Aorta (tissue), 5 donors: ENCODE results near the gene KIAA1217. TPM values are rescaled to one million over a fixed set of nuclear protein-coding genes. Genes with fewer than 3 reads are reported as not detected.

Source experiments
- ATAC-seq: fragments of 200-7000 bp; cut with Tn5 transposase; one replicate; pipeline ENCODE4 v1.9.1; 2022; ENCODE audit warnings: moderate library complexity; ENCODE audit not compliant: low FRiP score
- DNase-seq, 2 donors: peaks; one replicate each; pipeline ENCODE4 v3.0.0-alpha.2; 2020
- H3K27ac ChIP-seq, 2 donors: one replicate each; pipeline ENCODE4 v1.5.1; 2013; ENCODE audit warnings: low read length in 2 of 2, mild to moderate bottlenecking in 2 of 2, moderate library complexity in 2 of 2, control low read depth in 1 of 2, inconsistent platforms in 1 of 2, low read depth in 1 of 2
- H3K27me3 ChIP-seq, 2 donors: one replicate each; pipeline ENCODE4 v1.6.1; 2013; ENCODE audit warnings: control low read depth in 1 of 2, low read length in 1 of 2, mild to moderate bottlenecking in 1 of 2, moderate library complexity in 1 of 2; ENCODE audit not compliant: insufficient read depth in 2 of 2, control insufficient read depth in 1 of 2
- H3K36me3 ChIP-seq, 2 donors: one replicate each; pipeline ENCODE4 v1.6.1; 2013; ENCODE audit warnings: control low read depth in 1 of 2, low read length in 1 of 2, mild to moderate bottlenecking in 1 of 2; ENCODE audit not compliant: insufficient read depth in 2 of 2, control insufficient read depth in 1 of 2
- H3K4me1 ChIP-seq, 2 donors: one replicate each; pipeline ENCODE4 v1.6.1; 2013; ENCODE audit warnings: low read length in 2 of 2, control low read depth in 1 of 2, mild to moderate bottlenecking in 1 of 2, moderate library complexity in 1 of 2; ENCODE audit not compliant: insufficient read depth in 2 of 2, control insufficient read depth in 1 of 2
- H3K4me3 ChIP-seq, 2 donors: one replicate each; pipeline ENCODE4 v1.5.1; 2013; ENCODE audit warnings: low read length in 2 of 2, control low read depth in 1 of 2, mild to moderate bottlenecking in 1 of 2
- H3K9me3 ChIP-seq: one replicate; pipeline ENCODE4 v1.6.1; 2013; ENCODE audit warnings: mild to moderate bottlenecking, low read length; ENCODE audit not compliant: control insufficient read depth
- WGBS, 2 donors: extraction: QIAGEN DNeasy Blood & Tissue Kit; methylation state at CpG; one replicate each; pipeline ENCODE4 v1.1.7; 2013; 5-methylcytosine and 5-hydroxymethylcytosine counted together
- intact Hi-C, 2 donors: fragments of 100-400 bp; cut with DNase I; formaldehyde crosslinking; loops; one replicate each; pipeline versions ENCODE4 v1.14.2 to v1.15.0; 2022
- polyA plus RNA-seq, 2 donors: library from polyadenylated mRNA; stranded (reverse); fragments of 200-250 nt; gene quantifications; one replicate each; pipeline ENCODE4 v1.2.3, GENCODE V29; 2013
- total RNA-seq, 2 donors: library from RNA; stranded (reverse); fragmentation: NEBNext Ultra II Directional; extraction: Animal tissue kit (Norgen Biotek cat#: 25700); gene quantifications; one replicate each; pipeline ENCODE4 v1.2.1, GENCODE V29; 2021
- donor health status: healthy with polysubstance abuse.
- donor health status: Bipolar disorder and iron deficiency.
- donor health status: DM: no; HTN: no; CAD: no.
- donor health status: DM: no; HTN: no; CAD: no.
- donor health status: DM: yes; HTN: yes; CAD: no.

KIAA1217 gene
- total and polyA plus RNA-seq, 4 donors, result 2.5 to 18.3 (median 11.1) TPM

- no peaks in the 10 kb centered on the region for H3K36me3 ChIP-seq
- no peak overlapping the region for H3K4me3 ChIP-seq
- H3K9me3 ChIP-seq, result no peaks in the 10 kb centered on the region
- intact Hi-C loops, result loop anchor here in 1 of 2 donors (10.0 kb wide), 1 partner anchor 86 kb away; no protein-coding TSS in a partner anchor
- ATAC-seq (no peak), DNase-seq (no peak)
- no peaks in the 10 kb centered on the region for H3K27me3 ChIP-seq
- WGBS, 2 donors, result 82 to 95% methylated on average over 3 of the region's 3 CpGs
- H3K27ac ChIP-seq, result no peak overlapping the region
- no peaks in the 10 kb centered on the region for H3K4me1 ChIP-seq
These were observed 210.1 kb downstream of the KIAA1217 start for GRCh38 chr10:24419066-24419465.

GRCh38 chr10:24425151-24425550, 216.2 kb downstream of the KIAA1217 start:
- H3K27me3 ChIP-seq, result no peaks in the 10 kb centered on the region
- ATAC-seq (no peak), DNase-seq (no peak)
- H3K4me3 ChIP-seq, result no peak overlapping the region
- H3K27ac ChIP-seq, result no peak overlapping the region
- no peaks in the 10 kb centered on the region for H3K4me1 ChIP-seq
- H3K9me3 ChIP-seq, result no peaks in the 10 kb centered on the region
- 93 to 94% methylated on average over 1 of the region's 1 CpG for WGBS, 2 donors
- no peaks in the 10 kb centered on the region for H3K36me3 ChIP-seq
- intact Hi-C loops, result loop anchor here in 1 of 2 donors (5.0 kb wide), 1 partner anchor 42 kb away; no protein-coding TSS in a partner anchor

GRCh38 chr10:24427678-24428409, 218.9 kb downstream of the KIAA1217 start:
- H3K4me1 ChIP-seq, result no peaks in the 10 kb centered on the region
- peak overlapping the region in 1 of 2 donors; percentile 61 for H3K27ac ChIP-seq
- no peaks in the 10 kb centered on the region for H3K9me3 ChIP-seq
- peak in 1 of 2 donors; percentile 59 for DNase-seq
- WGBS, 2 donors, result 28 to 31% methylated on average over 14 of the region's 14 CpGs
- H3K4me3 ChIP-seq, result no peak overlapping the region
- peak; percentile 26 for ATAC-seq
- intact Hi-C loops, result loop anchor here in 1 of 2 donors (5.0 kb wide), 1 partner anchor 39 kb away; no protein-coding TSS in a partner anchor
- H3K36me3 ChIP-seq, result no peaks in the 10 kb centered on the region
- no peaks in the 10 kb centered on the region for H3K27me3 ChIP-seq

- ATAC-seq (no peak), DNase-seq (no peak)
- H3K9me3 ChIP-seq, result no peaks in the 10 kb centered on the region
- no peaks in the 10 kb centered on the region for H3K27me3 ChIP-seq
- H3K4me3 ChIP-seq, result no peak overlapping the region
- peak overlapping the region in 1 of 2 donors; percentile 61 for H3K27ac ChIP-seq
- H3K4me1 ChIP-seq, result no peaks in the 10 kb centered on the region
- H3K36me3 ChIP-seq, result no peaks in the 10 kb centered on the region
- intact Hi-C loops, result loop anchor here in 1 of 2 donors (5.0 kb wide), 1 partner anchor 39 kb away; no protein-coding TSS in a partner anchor
- WGBS, 2 donors, result 19 to 30% methylated on average over 2 of the region's 2 CpGs
These were observed 219.5 kb downstream of the KIAA1217 start for GRCh38 chr10:24428410-24428782.

GRCh38 chr10:24430591-24430990, 221.7 kb downstream of the KIAA1217 start:
- intact Hi-C loops, result no loop called here
- no peak overlapping the region for H3K4me3 ChIP-seq
- no peak overlapping the region for H3K27ac ChIP-seq
- DNase-seq, result no peak
- WGBS, 2 donors, result 97% methylated on average over 5 of the region's 5 CpGs
- H3K4me1 ChIP-seq, result no peaks in the 10 kb centered on the region
- no peak for ATAC-seq
- H3K36me3 ChIP-seq, result no peaks in the 10 kb centered on the region
- no peaks in the 10 kb centered on the region for H3K27me3 ChIP-seq
- no peaks in the 10 kb centered on the region for H3K9me3 ChIP-seq

GRCh38 chr10:24432478-24433416, 223.8 kb downstream of the KIAA1217 start:
- intact Hi-C loops, result no loop called here
- no peaks in the 10 kb centered on the region for H3K27me3 ChIP-seq
- no peak overlapping the region for H3K4me3 ChIP-seq
- ATAC-seq, result no peak
- WGBS, 2 donors, result 90 to 93% methylated on average over 9 of the region's 9 CpGs
- no peaks in the 10 kb centered on the region for H3K36me3 ChIP-seq
- no peaks in the 10 kb centered on the region for H3K4me1 ChIP-seq
- H3K9me3 ChIP-seq, result no peaks in the 10 kb centered on the region
- H3K27ac ChIP-seq, result no peak overlapping the region
- DNase-seq, result no peak

- intact Hi-C loops, result no loop called here
- Histone ChIP-seq H3K9me3 (no peaks in the 10 kb centered on the region), H3K4me3 (no peak overlapping the region), H3K36me3 (no peaks in the 10 kb centered on the region), H3K27ac (no peak overlapping the region), H3K27me3 (no peaks in the 10 kb centered on the region), H3K4me1 (peaks cover 0 to 2% of the 10 kb centered on the region in 2 donors)
- ATAC-seq (no peak), DNase-seq (no peak)
- WGBS, 2 donors, result 97 to 100% methylated on average over 3 of the region's 3 CpGs
These were observed 224.8 kb downstream of the KIAA1217 start for GRCh38 chr10:24433705-24434104.

GRCh38 chr10:24434961-24435360, 226.0 kb downstream of the KIAA1217 start:
- ATAC-seq (no peak), DNase-seq (no peak)
- WGBS, 2 donors, result 91 to 96% methylated on average over 1 of the region's 1 CpG
- Histone ChIP-seq H3K27ac (no peak overlapping the region), H3K4me1 (peaks cover 0 to 6% of the 10 kb centered on the region in 2 donors), H3K4me3 (no peak overlapping the region), H3K36me3 (no peaks in the 10 kb centered on the region), H3K27me3 (no peaks in the 10 kb centered on the region), H3K9me3 (no peaks in the 10 kb centered on the region)
- intact Hi-C loops, result loop anchor here in 1 of 2 donors (5.0 kb wide), 1 partner anchor 53 kb away; no protein-coding TSS in a partner anchor
